ENCODE measurements around the gene CTSW. TPM values are rescaled to one million over a fixed set of nuclear protein-coding genes. Genes with fewer than 3 reads are reported as not detected.

Gene CTSW
- total RNA-seq, 2 experiments from 2014 or later: not detected

DNA sequence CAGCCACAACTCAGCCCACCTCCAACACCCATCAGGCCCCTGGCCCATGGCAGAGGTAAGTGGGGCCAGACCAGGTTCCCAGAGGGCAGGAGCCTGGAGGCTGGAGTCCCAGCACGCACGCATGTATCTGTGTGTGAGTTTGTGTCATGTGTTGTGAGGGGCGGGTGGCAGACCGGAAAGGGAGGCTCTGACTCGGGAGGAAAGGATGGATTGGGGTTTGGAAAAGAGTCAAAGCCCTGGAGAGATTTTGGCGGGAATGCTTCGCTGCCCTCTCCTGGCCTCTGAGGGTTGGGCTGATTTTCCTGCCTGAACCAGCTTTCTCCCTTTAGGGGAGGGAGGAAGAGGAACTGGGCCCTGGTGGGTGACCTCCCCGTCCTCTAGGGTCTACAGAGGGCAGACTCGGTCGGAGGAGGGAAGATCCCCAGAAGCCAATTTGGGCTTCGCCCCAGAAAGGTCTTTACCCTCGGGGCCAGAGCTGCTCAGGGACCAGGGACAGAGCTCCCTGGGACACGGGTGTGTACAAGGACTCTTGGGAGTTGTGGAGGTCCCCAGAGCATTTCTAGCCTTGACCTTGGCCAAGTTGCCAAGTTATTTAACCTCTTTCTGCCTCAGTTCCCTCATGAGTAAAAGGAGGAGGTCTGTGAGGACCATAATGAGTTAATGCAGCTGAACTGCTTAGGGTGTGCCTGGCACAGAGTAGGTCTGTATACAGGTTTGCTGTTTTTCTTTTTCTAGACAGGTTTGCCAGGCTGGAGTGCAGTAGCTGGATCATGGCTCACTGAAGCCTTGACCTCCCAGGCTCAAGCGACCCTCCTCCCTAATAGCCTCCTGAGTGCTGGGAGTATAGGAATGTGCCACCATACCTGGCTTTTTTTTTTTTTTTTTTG, 32.3 kb downstream of the CTSW start:
- POLR2A ChIA-PET: interaction anchor here (1.4 kb wide), 1 partner anchor 10 kb away, joined by 3 read pairs; no protein-coding TSS in a partner anchor

DNA sequence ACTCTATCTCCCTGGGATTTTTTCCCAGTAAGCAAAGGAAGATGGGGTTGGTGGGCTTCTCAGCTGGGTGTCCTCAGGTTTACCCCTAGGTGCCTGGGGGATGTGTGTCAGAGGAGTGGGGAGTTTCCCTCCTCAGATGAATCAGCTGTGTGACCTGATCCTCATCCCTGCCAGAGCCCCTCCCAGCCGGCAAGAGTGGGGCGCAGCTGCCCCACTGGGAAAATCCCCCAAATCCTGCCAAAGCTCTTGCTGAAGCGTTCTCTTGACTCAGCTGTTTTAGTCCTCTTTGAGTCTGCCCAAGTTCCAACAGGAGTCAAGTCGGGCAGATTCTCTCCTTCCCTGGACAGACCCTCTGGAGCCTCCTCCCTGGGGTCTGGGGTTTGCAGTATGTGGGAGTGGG, 33.2 kb downstream of the CTSW start:
- no peaks in the 10 kb centered on the region for H3K9me2 ChIP-seq (ENCODE audit: insufficient read depth, low read length)
- ChIA-PET CTCF (ENCODE audit: unreplicated experiment) (no interaction called here), POLR2A (interaction anchor here (1.4 kb wide), 1 partner anchor 11 kb away, joined by 3 read pairs; no protein-coding TSS in a partner anchor)
- H3K79me2 ChIP-seq (ENCODE audit: insufficient read depth, low read depth, low read length): peaks cover 5% of the 10 kb centered on the region; the same call in 1 of the 2 replicates
- peaks cover 8% of the 10 kb centered on the region for H3K4me1 ChIP-seq (ENCODE audit: insufficient read depth, low read length, poor library complexity, severe bottlenecking)
- no peak overlapping the region for H3K27ac ChIP-seq (ENCODE audit: low read depth, low read length, poor library complexity, severe bottlenecking)
- H3K36me3 ChIP-seq (ENCODE audit: insufficient read depth, low read length): no peaks in the 10 kb centered on the region
- TF ChIP-seq EZH2phosphoT487 (IDR thresholded peaks at IDR 0.05; ENCODE audit: borderline replicate concordance, low read depth, low read length): no peak
- TF ChIP-seq, protein P1, sequence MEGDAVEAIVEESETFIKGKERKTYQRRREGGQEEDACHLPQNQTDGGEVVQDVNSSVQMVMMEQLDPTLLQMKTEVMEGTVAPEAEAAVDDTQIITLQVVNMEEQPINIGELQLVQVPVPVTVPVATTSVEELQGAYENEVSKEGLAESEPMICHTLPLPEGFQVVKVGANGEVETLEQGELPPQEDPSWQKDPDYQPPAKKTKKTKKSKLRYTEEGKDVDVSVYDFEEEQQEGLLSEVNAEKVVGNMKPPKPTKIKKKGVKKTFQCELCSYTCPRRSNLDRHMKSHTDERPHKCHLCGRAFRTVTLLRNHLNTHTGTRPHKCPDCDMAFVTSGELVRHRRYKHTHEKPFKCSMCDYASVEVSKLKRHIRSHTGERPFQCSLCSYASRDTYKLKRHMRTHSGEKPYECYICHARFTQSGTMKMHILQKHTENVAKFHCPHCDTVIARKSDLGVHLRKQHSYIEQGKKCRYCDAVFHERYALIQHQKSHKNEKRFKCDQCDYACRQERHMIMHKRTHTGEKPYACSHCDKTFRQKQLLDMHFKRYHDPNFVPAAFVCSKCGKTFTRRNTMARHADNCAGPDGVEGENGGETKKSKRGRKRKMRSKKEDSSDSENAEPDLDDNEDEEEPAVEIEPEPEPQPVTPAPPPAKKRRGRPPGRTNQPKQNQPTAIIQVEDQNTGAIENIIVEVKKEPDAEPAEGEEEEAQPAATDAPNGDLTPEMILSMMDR (conservative IDR thresholded peaks at IDR 0.05; ENCODE audit: low read length): no peak
- no peaks in the 10 kb centered on the region for H4K20me1 ChIP-seq (ENCODE audit: insufficient read depth, low read length)
- H2AFZ ChIP-seq (ENCODE audit: low read length): no peak overlapping the region
- intact Hi-C loops (cut with micrococcal nuclease; ENCODE audit: unreplicated experiment): no loop called here
- BruUV-seq (replicated peaks): no TSS peak
- H3K9me3 ChIP-seq (ENCODE audit: low read length): no peaks in the 10 kb centered on the region
- no peak overlapping the region for H3K4me3 ChIP-seq (ENCODE audit: low read depth, low read length, poor library complexity, severe bottlenecking)
- DNase-seq (ENCODE audit: low spot score): no peak
- no peak overlapping the region for H3K4me2 ChIP-seq (ENCODE audit: low read length)

More for the DNA sequence above, 32.3 kb downstream of the CTSW start:
- TF ChIP-seq, protein P1 (conservative IDR thresholded peaks at IDR 0.05; ENCODE audit: low read length): no peak
- no peak for TF ChIP-seq EZH2phosphoT487 (IDR thresholded peaks at IDR 0.05; ENCODE audit: borderline replicate concordance, low read depth, low read length)
- Histone ChIP-seq H3K79me2 (ENCODE audit: insufficient read depth, low read depth, low read length) (no peaks in the 10 kb centered on the region), H3K4me1 (ENCODE audit: insufficient read depth, low read length, poor library complexity, severe bottlenecking) (no peaks in the 10 kb centered on the region), H3K9me3 (ENCODE audit: low read length) (no peaks in the 10 kb centered on the region), H3K4me3 (ENCODE audit: low read depth, low read length, poor library complexity, severe bottlenecking) (no peak overlapping the region), H3K4me2 (ENCODE audit: low read length) (no peak overlapping the region), H2AFZ (ENCODE audit: low read length) (no peak overlapping the region), H3K27ac (ENCODE audit: low read depth, low read length, poor library complexity, severe bottlenecking) (no peak overlapping the region), H4K20me1 (ENCODE audit: insufficient read depth, low read length) (no peaks in the 10 kb centered on the region), H3K36me3 (ENCODE audit: insufficient read depth, low read length) (no peaks in the 10 kb centered on the region), H3K9me2 (ENCODE audit: insufficient read depth, low read length) (no peaks in the 10 kb centered on the region)
- DNase-seq (ENCODE audit: low spot score): no peak
- BruUV-seq (replicated peaks): no TSS peak
- intact Hi-C loops (cut with micrococcal nuclease; ENCODE audit: unreplicated experiment): no loop called here
- CTCF ChIA-PET (ENCODE audit: unreplicated experiment): interaction anchor here (0.6 kb wide), 1 partner anchor 65 kb away, joined by 3 read pairs; no protein-coding TSS in a partner anchor
